ENCODE measurements around the gene ME3.
A peak's percentile ranks its signal among the peaks of the same experiment; 100 is the strongest.

Gene ME3

GRCh38 chr11:86676533-86677154 lies 4.2 kb upstream of the ME3 start:
- no peak for DNase-seq (ENCODE audit: low read depth)
- no peak overlapping the region for H3K4me3 ChIP-seq (ENCODE audit: low read depth, low read length)
- TF ChIP-seq CTCF (IDR thresholded peaks at IDR 0.05; ENCODE audit: low read depth, low read length, missing control alignments) = peak; percentile 43

GRCh38 chr11:86676010-86676409 lies 3.6 kb upstream of the ME3 start:
- no peak for TF ChIP-seq CTCF (IDR thresholded peaks at IDR 0.05; ENCODE audit: low read depth, low read length, missing control alignments)
- no peak for DNase-seq (ENCODE audit: low read depth)
- no peak overlapping the region for H3K4me3 ChIP-seq (ENCODE audit: low read depth, low read length)

- no peak for DNase-seq (ENCODE audit: low read depth)
- H3K4me3 ChIP-seq (ENCODE audit: low read depth, low read length) = no peak overlapping the region
- TF ChIP-seq CTCF (IDR thresholded peaks at IDR 0.05; ENCODE audit: low read depth, low read length, missing control alignments) = no peak
Measured at GRCh38 chr11:86675017-86675416, 2.6 kb upstream of the ME3 start.

GRCh38 chr11:86673872-86674750 lies 1.7 kb upstream of the ME3 start:
- no peak for TF ChIP-seq CTCF (IDR thresholded peaks at IDR 0.05; ENCODE audit: low read depth, low read length, missing control alignments)
- DNase-seq (ENCODE audit: low read depth) = no peak
- no peak overlapping the region for H3K4me3 ChIP-seq (ENCODE audit: low read depth, low read length)

- no peak for TF ChIP-seq CTCF (IDR thresholded peaks at IDR 0.05; ENCODE audit: low read depth, low read length, missing control alignments)
- no peak for DNase-seq (ENCODE audit: low read depth)
- H3K4me3 ChIP-seq (ENCODE audit: low read depth, low read length) = no peak overlapping the region
Measured at GRCh38 chr11:86673055-86673843, 833 bp upstream of the ME3 start.

- TF ChIP-seq CTCF (IDR thresholded peaks at IDR 0.05; ENCODE audit: low read depth, low read length, missing control alignments) = no peak
- H3K4me3 ChIP-seq (ENCODE audit: low read depth, low read length) = peak overlapping the region; percentile 54
- no peak for DNase-seq (ENCODE audit: low read depth)
Measured at GRCh38 chr11:86671531-86672006, 847 bp downstream of the ME3 start.
